Measurements from ENCODE around the gene TEAD3. TPM values are rescaled to one million over a fixed set of nuclear protein-coding genes. Genes with fewer than 3 reads are reported as not detected.

TEAD3 gene
- total and polyA plus RNA-seq, 8 donors: 18.1 to 54.4 (median 45.3) TPM

- Histone ChIP-seq H3K36me3 (peaks cover 0 to 4% of the 10 kb centered on the region in 2 donors), H3K9me3 (no peaks in the 10 kb centered on the region), H3K27ac (peak overlapping the region; percentile 66 to 83), H3K4me1 (peaks cover 26 to 53% of the 10 kb centered on the region in 2 donors), H3K4me3 (peak overlapping the region in 1 of 2 donors; percentile 3), H3K27me3 (peaks cover 0 to 12% of the 10 kb centered on the region in 2 donors)
- peak in 3 of 4 donors; percentile 80 to 91 (median 80) for DNase-seq
- TF ChIP-seq, protein P1, sequence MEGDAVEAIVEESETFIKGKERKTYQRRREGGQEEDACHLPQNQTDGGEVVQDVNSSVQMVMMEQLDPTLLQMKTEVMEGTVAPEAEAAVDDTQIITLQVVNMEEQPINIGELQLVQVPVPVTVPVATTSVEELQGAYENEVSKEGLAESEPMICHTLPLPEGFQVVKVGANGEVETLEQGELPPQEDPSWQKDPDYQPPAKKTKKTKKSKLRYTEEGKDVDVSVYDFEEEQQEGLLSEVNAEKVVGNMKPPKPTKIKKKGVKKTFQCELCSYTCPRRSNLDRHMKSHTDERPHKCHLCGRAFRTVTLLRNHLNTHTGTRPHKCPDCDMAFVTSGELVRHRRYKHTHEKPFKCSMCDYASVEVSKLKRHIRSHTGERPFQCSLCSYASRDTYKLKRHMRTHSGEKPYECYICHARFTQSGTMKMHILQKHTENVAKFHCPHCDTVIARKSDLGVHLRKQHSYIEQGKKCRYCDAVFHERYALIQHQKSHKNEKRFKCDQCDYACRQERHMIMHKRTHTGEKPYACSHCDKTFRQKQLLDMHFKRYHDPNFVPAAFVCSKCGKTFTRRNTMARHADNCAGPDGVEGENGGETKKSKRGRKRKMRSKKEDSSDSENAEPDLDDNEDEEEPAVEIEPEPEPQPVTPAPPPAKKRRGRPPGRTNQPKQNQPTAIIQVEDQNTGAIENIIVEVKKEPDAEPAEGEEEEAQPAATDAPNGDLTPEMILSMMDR (IDR thresholded peaks at IDR 0.05): no peak
- intact Hi-C loops (cut with DNase I): no loop called here
- peak; percentile 81 for ATAC-seq
Measured at GRCh38 chr6:35486005-35486925, 10.6 kb downstream of the TEAD3 start.

DNA sequence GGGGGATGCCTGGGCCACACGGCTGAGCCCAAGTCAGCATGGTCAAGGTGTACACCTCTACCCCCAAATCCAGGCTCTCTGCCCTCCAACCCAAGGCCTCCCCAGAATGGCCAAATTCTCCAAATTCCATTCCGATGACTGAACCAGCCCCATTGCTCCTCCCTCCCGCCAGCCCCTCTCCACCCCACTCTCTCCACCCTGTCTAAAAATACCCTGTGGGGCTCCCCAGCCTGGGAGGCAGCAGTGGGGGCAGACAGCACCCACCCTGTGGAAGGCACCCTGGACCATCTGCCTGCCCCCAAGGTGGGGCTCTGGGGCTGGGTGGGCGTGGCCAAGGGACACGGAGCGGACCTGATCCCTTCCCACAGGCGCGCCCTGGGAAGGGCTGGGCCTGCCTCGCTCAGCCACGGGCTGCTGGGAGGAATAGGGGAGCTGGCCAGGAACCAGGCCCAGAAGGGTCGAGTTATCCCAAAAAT is 11.4 kb downstream of the TEAD3 start:
- TF ChIP-seq, protein P1 (IDR thresholded peaks at IDR 0.05): no peak
- no peaks in the 10 kb centered on the region for H3K9me3 ChIP-seq
- peak overlapping the region in 1 of 2 donors; percentile 3 for H3K4me3 ChIP-seq
- H3K27ac ChIP-seq: peak overlapping the region; percentile 66 to 83
- H3K36me3 ChIP-seq: peaks cover 0 to 4% of the 10 kb centered on the region in 2 donors
- ATAC-seq (peak; percentile 72), DNase-seq (peak in 2 of 4 donors; percentile 35 to 55)
- peaks cover 26 to 50% of the 10 kb centered on the region in 2 donors for H3K4me1 ChIP-seq
- intact Hi-C loops (cut with DNase I): no loop called here
- peaks cover 0 to 4% of the 10 kb centered on the region in 2 donors for H3K27me3 ChIP-seq

DNA sequence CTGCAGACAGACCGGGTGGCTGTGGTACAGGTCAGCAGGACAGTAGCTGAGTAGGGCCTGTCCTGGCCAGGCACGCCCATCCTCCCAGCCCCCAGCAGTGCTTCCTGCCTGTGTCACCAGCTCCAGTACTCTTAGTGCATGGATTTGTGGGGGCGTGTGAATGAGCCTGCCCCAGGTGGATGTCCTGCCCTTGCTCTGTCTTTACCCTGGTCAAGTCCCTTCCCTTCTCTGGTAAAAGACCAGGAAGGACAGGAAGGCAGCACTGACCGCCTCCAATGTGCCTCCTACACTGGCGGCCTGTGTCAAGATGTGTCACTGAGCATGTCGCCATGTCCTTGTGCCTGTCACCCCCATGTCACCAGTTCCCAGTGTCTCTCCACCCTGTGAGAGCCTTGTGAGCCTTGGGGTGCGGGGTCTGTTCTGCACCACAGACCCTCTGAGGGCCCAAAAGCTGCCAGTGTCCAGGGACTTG is 11.9 kb downstream of the TEAD3 start:
- peaks cover 26 to 46% of the 10 kb centered on the region in 2 donors for H3K4me1 ChIP-seq
- H3K4me3 ChIP-seq: no peak overlapping the region
- ATAC-seq (peak; percentile 12), DNase-seq (no peak)
- no peaks in the 10 kb centered on the region for H3K9me3 ChIP-seq
- H3K36me3 ChIP-seq: peaks cover 0 to 9% of the 10 kb centered on the region in 2 donors
- no peaks in the 10 kb centered on the region for H3K27me3 ChIP-seq
- peak overlapping the region; percentile 66 to 83 for H3K27ac ChIP-seq
- intact Hi-C loops (cut with DNase I): no loop called here
- TF ChIP-seq, protein P1 (IDR thresholded peaks at IDR 0.05): no peak

DNA sequence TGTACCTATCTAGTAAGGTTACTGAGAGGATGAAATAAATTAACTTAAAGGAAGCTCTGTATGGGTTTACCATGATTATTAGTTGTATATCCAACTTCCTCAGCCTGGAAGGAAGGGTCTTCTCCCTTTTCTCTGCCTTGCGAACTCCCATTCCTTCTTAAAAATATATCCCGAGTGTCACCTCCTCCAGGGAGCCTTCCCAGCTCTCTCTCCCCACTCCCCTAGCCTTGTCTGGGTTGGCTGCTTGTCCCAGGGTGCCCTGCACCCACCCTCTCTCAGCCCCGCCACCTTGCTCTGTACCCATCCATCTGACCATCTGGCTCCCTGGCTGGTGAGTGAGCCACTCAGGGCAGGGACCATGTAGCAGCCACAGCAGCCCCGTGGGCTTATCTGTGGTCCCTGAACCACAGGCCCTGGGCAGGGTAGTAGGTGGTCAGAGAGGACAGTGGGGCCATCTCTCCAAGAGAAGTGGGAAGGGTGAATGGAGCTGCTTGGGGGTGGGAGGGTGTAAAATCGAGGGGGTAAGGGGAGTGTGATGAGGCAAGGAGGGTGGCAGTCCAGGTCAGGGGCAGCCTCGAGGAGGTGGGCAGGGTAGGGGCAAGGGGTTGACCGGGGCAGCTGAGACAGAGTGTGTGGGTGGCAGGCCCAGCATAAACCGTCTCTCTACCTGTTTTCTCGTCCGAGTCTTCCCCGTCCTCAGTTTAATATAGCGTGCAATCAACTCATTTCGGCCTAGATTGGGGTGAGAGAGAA is 12.8 kb downstream of the TEAD3 start:
- no peaks in the 10 kb centered on the region for H3K27me3 ChIP-seq
- intact Hi-C loops (cut with DNase I): no loop called here
- no peak overlapping the region for H3K4me3 ChIP-seq
- DNase-seq: no peak
- no peak overlapping the region for H3K27ac ChIP-seq
- no peak for ATAC-seq
- H3K9me3 ChIP-seq: no peaks in the 10 kb centered on the region
- TF ChIP-seq, protein P1 (IDR thresholded peaks at IDR 0.05): no peak
- peaks cover 26 to 39% of the 10 kb centered on the region in 2 donors for H3K4me1 ChIP-seq
- peaks cover 0 to 17% of the 10 kb centered on the region in 2 donors for H3K36me3 ChIP-seq
